Thyroid gland (tissue), 4 donors: ENCODE measurements around the gene HPS4. TPM values are rescaled to one million over a fixed set of nuclear protein-coding genes. Genes with fewer than 3 reads are reported as not detected.

Experiments used
- DNase-seq, 2 donors: peaks; one replicate each; pipeline ENCODE4 v3.0.0-alpha.2; 2019
- H3K27ac ChIP-seq, 3 donors: fragments of 200-600 bp; sonication (generic); 1 replicate in 2 of 3; 2 replicates in 1 of 3; pipeline ENCODE4 v1.5.1; 2016 to 2019; ENCODE audit warnings: mild to moderate bottlenecking in 1 of 3, moderate library complexity in 1 of 3
- H3K27me3 ChIP-seq: fragments of 200-600 bp; sonication (generic); one replicate; pipeline ENCODE4 v1.5.1; 2019
- H3K36me3 ChIP-seq, 2 donors: fragments of 200-600 bp; sonication (generic); one replicate each; pipeline ENCODE4 v1.5.1; 2016 to 2019
- H3K4me1 ChIP-seq, 2 donors: fragments of 200-600 bp; sonication (generic); one replicate each; pipeline ENCODE4 v1.5.1; 2017 to 2019
- H3K4me3 ChIP-seq, 3 donors: fragments of 200-600 bp; sonication (generic); replicated peaks in 1 of 3; 1 replicate in 2 of 3; 2 replicates in 1 of 3; pipeline ENCODE4 v1.5.1; 2016; ENCODE audit warnings: mild to moderate bottlenecking in 1 of 3
- H3K9me3 ChIP-seq: fragments of 200-600 bp; sonication (generic); one replicate; pipeline ENCODE4 v1.5.1; 2017
- CTCF ChIP-seq, 6 experiments: fragments of 200-600 bp in 3 of 6; fragments of 450-650 bp in 3 of 6; sonication (generic) in 3 of 6; IDR thresholded peaks; one replicate each; pipeline ENCODE4 v1.5.1; 2016 to 2019; ENCODE audit warnings: antibody characterized with exemption in 6 of 6, mild to moderate bottlenecking in 2 of 6, inconsistent platforms in 1 of 6, moderate library complexity in 1 of 6
- POLR2A ChIP-seq, 2 donors: fragments of 450-650 bp; IDR thresholded peaks; one replicate each; pipeline ENCODE4 v1.6.1; 2017; ENCODE audit warnings: antibody characterized with exemption in 2 of 2, mild to moderate bottlenecking in 2 of 2, moderate library complexity in 1 of 2
- WGBS, 2 donors: methylation state at CpG; one replicate each; pipeline ENCODE4 v1.1.5; 2017; 5-methylcytosine and 5-hydroxymethylcytosine counted together
- intact Hi-C: fragments of 100-400 bp; cut with DNase I; formaldehyde crosslinking; loops from one replicate; pipeline ENCODE4 v1.15.1; 2023
- total RNA-seq, 4 donors: library from RNA; depleted of rRNA; stranded (reverse); fragments of >200 nt; gene quantifications; one replicate each; pipeline ENCODE4 v1.2.3, GENCODE V29; 2016

HPS4 gene
- total RNA-seq, 4 donors from 2014 or later = 27.4 to 51.8 (median 39.1) TPM

- H3K27me3 ChIP-seq = no peaks in the 10 kb centered on the region
- H3K9me3 ChIP-seq = no peaks in the 10 kb centered on the region
- intact Hi-C loops = no loop called here
- TF ChIP-seq POLR2A (IDR thresholded peaks at IDR 0.05) (no peak), CTCF (IDR thresholded peaks at IDR 0.05) (no peak)
- WGBS, 2 donors = 90 to 92% methylated on average over 5 of the region's 5 CpGs
- no peak overlapping the region for H3K27ac ChIP-seq
- DNase-seq = no peak
- H3K36me3 ChIP-seq = peaks cover 71 to 74% of the 10 kb centered on the region in 2 donors
- H3K4me1 ChIP-seq = no peaks in the 10 kb centered on the region
- no peak overlapping the region for H3K4me3 ChIP-seq
These were observed 12.1 kb downstream of the HPS4 start for GRCh38 chr22:26471522-26471921.

- Histone ChIP-seq H3K9me3 (no peaks in the 10 kb centered on the region), H3K36me3 (peaks cover 72 to 73% of the 10 kb centered on the region in 2 donors), H3K27ac (no peak overlapping the region), H3K4me3 (no peak overlapping the region), H3K4me1 (no peaks in the 10 kb centered on the region), H3K27me3 (no peaks in the 10 kb centered on the region)
- intact Hi-C loops = no loop called here
- DNase-seq = no peak
- 95% methylated on average over 2 of the region's 2 CpGs for WGBS, 2 donors
- TF ChIP-seq POLR2A (IDR thresholded peaks at IDR 0.05) = no peak
- TF ChIP-seq CTCF (IDR thresholded peaks at IDR 0.05) = no peak
These were observed 12.8 kb downstream of the HPS4 start for GRCh38 chr22:26470807-26471206.

GRCh38 chr22:26466196-26466595, 17.4 kb downstream of the HPS4 start:
- no peaks in the 10 kb centered on the region for H3K9me3 ChIP-seq
- intact Hi-C loops = no loop called here
- no peak overlapping the region for H3K4me3 ChIP-seq
- H3K27me3 ChIP-seq = no peaks in the 10 kb centered on the region
- DNase-seq = peak in 1 of 2 donors; percentile 5
- WGBS, 2 donors = 81 to 88% methylated on average over 5 of the region's 5 CpGs
- TF ChIP-seq POLR2A (IDR thresholded peaks at IDR 0.05) (no peak), CTCF (IDR thresholded peaks at IDR 0.05) (no peak)
- H3K4me1 ChIP-seq = no peaks in the 10 kb centered on the region
- H3K36me3 ChIP-seq = peaks cover 64 to 72% of the 10 kb centered on the region in 2 donors
- H3K27ac ChIP-seq = peak overlapping the region in 1 of 3 donors; percentile 9

- no peak overlapping the region for H3K27ac ChIP-seq
- WGBS, 2 donors = 69 to 76% methylated on average over 5 to 7 of the region's 7 CpGs
- DNase-seq = no peak
These were observed 19.3 kb downstream of the HPS4 start for GRCh38 chr22:26464312-26464711.

GRCh38 chr22:26463688-26464087, 19.9 kb downstream of the HPS4 start:
- Histone ChIP-seq H3K27ac (no peak overlapping the region), H3K4me1 (no peaks in the 10 kb centered on the region), H3K9me3 (no peaks in the 10 kb centered on the region), H3K36me3 (peaks cover 44 to 49% of the 10 kb centered on the region in 2 donors), H3K27me3 (no peaks in the 10 kb centered on the region), H3K4me3 (no peak overlapping the region)
- 80 to 86% methylated on average over 6 to 7 of the region's 9 CpGs for WGBS, 2 donors
- DNase-seq = no peak
- TF ChIP-seq POLR2A (IDR thresholded peaks at IDR 0.05) = no peak
- no peak for TF ChIP-seq CTCF (IDR thresholded peaks at IDR 0.05)
- intact Hi-C loops = no loop called here

More at GRCh38 chr22:26464312-26464711, 19.3 kb downstream of the HPS4 start:
- no peak for TF ChIP-seq CTCF (IDR thresholded peaks at IDR 0.05)
- TF ChIP-seq POLR2A (IDR thresholded peaks at IDR 0.05) = no peak
- Histone ChIP-seq H3K4me1 (no peaks in the 10 kb centered on the region), H3K4me3 (no peak overlapping the region), H3K36me3 (peaks cover 48 to 53% of the 10 kb centered on the region in 2 donors), H3K27me3 (no peaks in the 10 kb centered on the region), H3K9me3 (no peaks in the 10 kb centered on the region)
- intact Hi-C loops = no loop called here
